HCT116 (cell line): ENCODE measurements around the gene PRKCQ. TPM values are rescaled to one million over a fixed set of nuclear protein-coding genes. Genes with fewer than 3 reads are reported as not detected.

Source experiments
- ATAC-seq: fragments of 200-7000 bp; cut with Tn5 transposase; 2 replicates; pipeline ENCODE4 v1.9.1; 2020; ENCODE audit warnings: mild to moderate bottlenecking, moderate library complexity
- BruUV-seq: library from RNA; stranded (reverse); fragments of 400-500 nt; replicated peaks from 2 replicates; lab custom pipeline; 2021; lab: Mats Ljungman, UMichigan
- CTCF ChIA-PET: fragments of 300-600 bp; sonication (Branson Sonifier 250); formaldehyde crosslinking; loops from one replicate; lab custom pipeline; 2021; ENCODE audit warnings: antibody characterized with exemption; lab: Charles Lee
- POLR2A ChIA-PET: fragments of 300-600, 350-600 bp; sonication (Branson Sonifier 250); formaldehyde crosslinking; loops from one replicate; lab custom pipeline; 2021; ENCODE audit warnings: antibody characterized with exemption; lab: Charles Lee
- RAD21 ChIA-PET, 2 experiments: fragments of 300-600 bp; sonication (Branson Sonifier 250); formaldehyde crosslinking; loops; one replicate each; lab custom pipeline; 2023; ENCODE audit warnings: low total read pairs in 2 of 2; ENCODE audit not compliant: uncharacterized antibody in 2 of 2, unreplicated experiment in 2 of 2, low non-redundant PET in 1 of 2; lab: Charles Lee
- DNase-seq: peaks from one replicate; pipeline ENCODE4 v3.0.0-alpha.2; 2010; ENCODE audit warnings: low read depth, low spot score
- H2AFZ ChIP-seq: fragments of 200-600 bp; shearing (Covaris generic), sonication (generic); 2 replicates; pipeline ENCODE4 v1.6.1; 2017; ENCODE audit warnings: low read depth, mixed run types, mixed read lengths, antibody characterized with exemption, low read length; ENCODE audit not compliant: poor library complexity, severe bottlenecking
- H3K27ac ChIP-seq: 2 replicates; pipeline ENCODE4 v1.5.1; 2012; ENCODE audit warnings: low read depth, low read length
- H3K27me3 ChIP-seq: fragments of 200-600 bp; sonication (generic); 2 replicates; pipeline ENCODE4 v1.6.1; 2016; ENCODE audit warnings: mixed run types, low read length, mixed read lengths; ENCODE audit not compliant: insufficient read depth
- H3K36me3 ChIP-seq, 2 experiments: fragments of 200-500 bp in 1 of 2; fragments of 200-600 bp in 1 of 2; sonication (Bioruptor generic) in 1 of 2; sonication (generic) in 1 of 2; 2 replicates each; pipeline versions ENCODE4 v1.5.1 to v1.6.1; 2014 to 2016; ENCODE audit warnings: low read length in 2 of 2, inconsistent platforms in 1 of 2, mixed read lengths in 1 of 2, mixed run types in 1 of 2; ENCODE audit not compliant: insufficient read depth in 2 of 2, control insufficient read depth in 1 of 2
- H3K4me1 ChIP-seq, 2 experiments: fragments of 200-600 bp in 1 of 2; sonication (generic) in 1 of 2; 2 replicates each; pipeline versions ENCODE4 v1.5.1 to v1.6.1; 2012 to 2017; ENCODE audit warnings: low read length in 2 of 2, inconsistent platforms in 1 of 2, mild to moderate bottlenecking in 1 of 2, mixed read lengths in 1 of 2, mixed run types in 1 of 2, moderate library complexity in 1 of 2; ENCODE audit not compliant: insufficient read depth in 2 of 2, control insufficient read depth in 1 of 2
- H3K4me2 ChIP-seq: fragments of 200-600 bp; sonication (generic); 2 replicates; pipeline ENCODE4 v1.6.1; 2017; ENCODE audit warnings: mixed run types, low read length, mixed read lengths
- H3K4me3 ChIP-seq, 2 experiments: fragments of 200-600 bp in 1 of 2; sonication (generic) in 1 of 2; replicated peaks in 1 of 2; 2 replicates each; pipeline ENCODE4 v1.5.1; 2011 to 2016; ENCODE audit warnings: low read length in 2 of 2, control low read depth in 1 of 2, low read depth in 1 of 2, mild to moderate bottlenecking in 1 of 2, mixed read lengths in 1 of 2, mixed run types in 1 of 2
- H3K79me2 ChIP-seq: fragments of 200-600 bp; sonication (generic); 2 replicates; pipeline ENCODE4 v1.6.1; 2017; ENCODE audit warnings: mild to moderate bottlenecking, mixed run types, low read length, moderate library complexity, mixed read lengths; ENCODE audit not compliant: insufficient read depth
- H3K9ac ChIP-seq: fragments of 200-600 bp; sonication (generic); 2 replicates; pipeline ENCODE4 v1.6.1; 2016; ENCODE audit warnings: low read length, mixed read lengths
- H3K9me2 ChIP-seq: fragments of 200-600 bp; sonication (generic), shearing (Covaris generic); 2 replicates; pipeline ENCODE4 v1.6.1; 2017; ENCODE audit warnings: mixed run types, mild to moderate bottlenecking, moderate library complexity; ENCODE audit not compliant: insufficient read depth
- H3K9me3 ChIP-seq, 2 experiments: fragments of 200-500 bp in 1 of 2; fragments of 200-600 bp in 1 of 2; sonication (Bioruptor generic) in 1 of 2; sonication (generic) in 1 of 2; 2 replicates each; pipeline ENCODE4 v1.6.1; 2014 to 2017; ENCODE audit warnings: low read length in 2 of 2, mixed read lengths in 2 of 2, inconsistent platforms in 1 of 2, low read depth in 1 of 2, mild to moderate bottlenecking in 1 of 2, mixed run types in 1 of 2, moderate library complexity in 1 of 2; ENCODE audit not compliant: control insufficient read depth in 1 of 2, insufficient read depth in 1 of 2
- H4K20me1 ChIP-seq: fragments of 200-600 bp; sonication (generic), shearing (Covaris generic); 2 replicates; pipeline ENCODE4 v1.6.1; 2017; ENCODE audit warnings: mixed run types, mild to moderate bottlenecking, moderate library complexity; ENCODE audit not compliant: insufficient read depth
- CEBPB ChIP-seq: IDR thresholded peaks from 2 replicates; pipeline ENCODE4 v1.6.1; 2012; ENCODE audit warnings: low read depth
- EGR1 ChIP-seq: IDR thresholded peaks from 2 replicates; pipeline ENCODE4 v1.6.1; 2012; ENCODE audit warnings: low read depth
- ELF1 ChIP-seq: IDR thresholded peaks from 2 replicates; pipeline ENCODE4 v1.6.1; 2012; ENCODE audit warnings: low read depth, borderline replicate concordance
- EZH2 ChIP-seq: fragments of 200-600 bp; sonication (generic); IDR thresholded peaks from 2 replicates; pipeline ENCODE4 v1.6.1; 2017; ENCODE audit warnings: antibody characterized with exemption, mixed run types
- FOSL1 ChIP-seq: IDR thresholded peaks from 2 replicates; pipeline ENCODE4 v1.6.1; 2012; ENCODE audit warnings: low read depth
- JUND ChIP-seq: IDR thresholded peaks from 2 replicates; pipeline ENCODE4 v1.6.1; 2012
- MAX ChIP-seq: IDR thresholded peaks from 2 replicates; pipeline ENCODE4 v1.6.1; 2012
- POLR2AphosphoS5 ChIP-seq: IDR thresholded peaks from 2 replicates; pipeline ENCODE4 v1.6.1; 2011; ENCODE audit warnings: mild to moderate bottlenecking, low read depth, low read length, moderate library complexity
- RAD21 ChIP-seq: IDR thresholded peaks from 2 replicates; pipeline ENCODE4 v1.6.1; 2012; ENCODE audit warnings: low read depth, mild to moderate bottlenecking
- SP1 ChIP-seq: IDR thresholded peaks from 2 replicates; pipeline ENCODE4 v1.6.1; 2012; ENCODE audit warnings: low read depth
- SRF ChIP-seq: IDR thresholded peaks from 2 replicates; pipeline ENCODE4 v1.6.1; 2012; ENCODE audit warnings: low read depth
- TCF7L2 ChIP-seq: IDR thresholded peaks from 2 replicates; pipeline ENCODE4 v1.7.0; 2011; ENCODE audit warnings: borderline replicate concordance, inconsistent platforms; ENCODE audit not compliant: insufficient read depth, insufficient read length; ENCODE audit errors: extremely low read depth
- YY1 ChIP-seq: IDR thresholded peaks from 2 replicates; pipeline ENCODE4 v1.6.1; 2011; ENCODE audit warnings: low read length, low read depth, moderate library complexity, mild to moderate bottlenecking; ENCODE audit not compliant: insufficient replicate concordance; ENCODE audit errors: extremely low read depth
- ZFX ChIP-seq: fragments of 450-650 bp; IDR thresholded peaks from 2 replicates; pipeline ENCODE4 v1.6.1; 2017
- ZNF274 ChIP-seq: fragments of 200-500 bp; sonication (Bioruptor generic); IDR thresholded peaks from 2 replicates; pipeline ENCODE4 v1.6.1; 2014; ENCODE audit warnings: mild to moderate bottlenecking, low read depth, low read length, inconsistent platforms
- intact Hi-C: fragments of 100-400 bp; cut with micrococcal nuclease; formaldehyde crosslinking; loops from 2 replicates; pipeline ENCODE4 v1.10.0; 2022
- total RNA-seq: library from RNA; stranded (reverse); gene quantifications from one replicate; pipeline ENCODE4 v1.2.1, GENCODE V29; 2021; ENCODE audit not compliant: unreplicated experiment
- TF ChIP-seq, protein P1 (sequence below): IDR thresholded peaks from 2 replicates; pipeline ENCODE4 v1.6.1; 2012
- TF ChIP-seq, protein P2 (sequence below): IDR thresholded peaks from 2 replicates; pipeline ENCODE4 v1.6.1; 2011; ENCODE audit warnings: mild to moderate bottlenecking, low read length, moderate library complexity; ENCODE audit not compliant: insufficient replicate concordance; ENCODE audit errors: extremely low read depth
- TF ChIP-seq, protein P3 (sequence below): IDR thresholded peaks from 2 replicates; pipeline ENCODE4 v1.6.1; 2012; ENCODE audit warnings: low read depth

PRKCQ gene
- total RNA-seq, 1 experiment from 2014 or later, result 0.54 TPM

DNA sequence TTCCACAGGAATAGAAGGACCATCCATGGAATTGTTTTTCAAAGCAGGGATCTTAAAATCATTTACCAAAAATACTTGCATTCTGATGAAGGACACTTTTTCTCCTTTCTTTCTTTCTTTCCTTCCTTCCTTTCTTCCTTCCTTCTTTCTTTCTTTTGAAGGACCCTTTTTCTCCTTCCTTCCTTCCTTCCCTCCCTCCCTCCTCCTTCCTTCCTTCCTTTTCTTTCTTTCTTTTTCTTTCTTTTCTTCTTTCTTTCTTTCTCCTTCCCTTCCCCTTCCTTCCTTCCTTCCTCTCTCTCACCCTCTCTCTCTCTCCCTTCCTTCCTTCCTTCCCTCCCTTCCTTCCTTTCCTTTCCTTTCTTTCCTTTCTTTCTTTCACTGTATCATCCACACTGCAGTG, 74.8 kb downstream of the PRKCQ start:
- intact Hi-C loops, result no loop called here
- no peaks in the 10 kb centered on the region for H3K9me3 ChIP-seq
- H3K4me2 ChIP-seq, result no peak overlapping the region
- no peak overlapping the region for H3K4me3 ChIP-seq
- no peak overlapping the region for H3K9ac ChIP-seq
- no peak for ATAC-seq
- H4K20me1 ChIP-seq, result no peaks in the 10 kb centered on the region; the same call in 1 of the 2 replicates
- peaks cover 64% of the 10 kb centered on the region for H3K27me3 ChIP-seq
- TF ChIP-seq EGR1 (no peak), ZFX (no peak), RAD21 (no peak), FOSL1 (no peak), ZNF274 (no peak), JUND (no peak), MAX (no peak), POLR2AphosphoS5 (no peak), SP1 (no peak)
- TF ChIP-seq, protein P1, sequence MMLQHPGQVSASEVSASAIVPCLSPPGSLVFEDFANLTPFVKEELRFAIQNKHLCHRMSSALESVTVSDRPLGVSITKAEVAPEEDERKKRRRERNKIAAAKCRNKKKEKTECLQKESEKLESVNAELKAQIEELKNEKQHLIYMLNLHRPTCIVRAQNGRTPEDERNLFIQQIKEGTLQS, result no peak
- CTCF ChIA-PET, result no interaction called here
- RAD21 ChIA-PET, result no interaction called here
- H2AFZ ChIP-seq, result no peak overlapping the region
- H3K36me3 ChIP-seq, result no peaks in the 10 kb centered on the region
- no TSS peak for BruUV-seq
- POLR2A ChIA-PET, result no interaction called here
- H3K9me2 ChIP-seq, result no peaks in the 10 kb centered on the region
- no peaks in the 10 kb centered on the region for H3K79me2 ChIP-seq
- DNase-seq, result no peak
- H3K4me1 ChIP-seq, result no peaks in the 10 kb centered on the region
- no peak overlapping the region for H3K27ac ChIP-seq

GRCh38 chr10:6504296-6504695, 75.8 kb downstream of the PRKCQ start:
- Histone ChIP-seq H3K79me2 (no peaks in the 10 kb centered on the region), H2AFZ (no peak overlapping the region), H3K9me2 (no peaks in the 10 kb centered on the region), H3K27me3 (peaks cover 70% of the 10 kb centered on the region)
- no peak for ATAC-seq
- TF ChIP-seq, protein P2, sequence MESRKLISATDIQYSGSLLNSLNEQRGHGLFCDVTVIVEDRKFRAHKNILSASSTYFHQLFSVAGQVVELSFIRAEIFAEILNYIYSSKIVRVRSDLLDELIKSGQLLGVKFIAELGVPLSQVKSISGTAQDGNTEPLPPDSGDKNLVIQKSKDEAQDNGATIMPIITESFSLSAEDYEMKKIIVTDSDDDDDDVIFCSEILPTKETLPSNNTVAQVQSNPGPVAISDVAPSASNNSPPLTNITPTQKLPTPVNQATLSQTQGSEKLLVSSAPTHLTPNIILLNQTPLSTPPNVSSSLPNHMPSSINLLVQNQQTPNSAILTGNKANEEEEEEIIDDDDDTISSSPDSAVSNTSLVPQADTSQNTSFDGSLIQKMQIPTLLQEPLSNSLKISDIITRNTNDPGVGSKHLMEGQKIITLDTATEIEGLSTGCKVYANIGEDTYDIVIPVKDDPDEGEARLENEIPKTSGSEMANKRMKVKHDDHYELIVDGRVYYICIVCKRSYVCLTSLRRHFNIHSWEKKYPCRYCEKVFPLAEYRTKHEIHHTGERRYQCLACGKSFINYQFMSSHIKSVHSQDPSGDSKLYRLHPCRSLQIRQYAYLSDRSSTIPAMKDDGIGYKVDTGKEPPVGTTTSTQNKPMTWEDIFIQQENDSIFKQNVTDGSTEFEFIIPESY, result no peak
- TF ChIP-seq EGR1, result no peak
- TF ChIP-seq EZH2, result no peak
- TF ChIP-seq YY1, result no peak
- TF ChIP-seq ELF1, result no peak
- TF ChIP-seq SRF, result no peak
- TF ChIP-seq TCF7L2, result no peak
- no peak for TF ChIP-seq CEBPB
- TF ChIP-seq, protein P3, sequence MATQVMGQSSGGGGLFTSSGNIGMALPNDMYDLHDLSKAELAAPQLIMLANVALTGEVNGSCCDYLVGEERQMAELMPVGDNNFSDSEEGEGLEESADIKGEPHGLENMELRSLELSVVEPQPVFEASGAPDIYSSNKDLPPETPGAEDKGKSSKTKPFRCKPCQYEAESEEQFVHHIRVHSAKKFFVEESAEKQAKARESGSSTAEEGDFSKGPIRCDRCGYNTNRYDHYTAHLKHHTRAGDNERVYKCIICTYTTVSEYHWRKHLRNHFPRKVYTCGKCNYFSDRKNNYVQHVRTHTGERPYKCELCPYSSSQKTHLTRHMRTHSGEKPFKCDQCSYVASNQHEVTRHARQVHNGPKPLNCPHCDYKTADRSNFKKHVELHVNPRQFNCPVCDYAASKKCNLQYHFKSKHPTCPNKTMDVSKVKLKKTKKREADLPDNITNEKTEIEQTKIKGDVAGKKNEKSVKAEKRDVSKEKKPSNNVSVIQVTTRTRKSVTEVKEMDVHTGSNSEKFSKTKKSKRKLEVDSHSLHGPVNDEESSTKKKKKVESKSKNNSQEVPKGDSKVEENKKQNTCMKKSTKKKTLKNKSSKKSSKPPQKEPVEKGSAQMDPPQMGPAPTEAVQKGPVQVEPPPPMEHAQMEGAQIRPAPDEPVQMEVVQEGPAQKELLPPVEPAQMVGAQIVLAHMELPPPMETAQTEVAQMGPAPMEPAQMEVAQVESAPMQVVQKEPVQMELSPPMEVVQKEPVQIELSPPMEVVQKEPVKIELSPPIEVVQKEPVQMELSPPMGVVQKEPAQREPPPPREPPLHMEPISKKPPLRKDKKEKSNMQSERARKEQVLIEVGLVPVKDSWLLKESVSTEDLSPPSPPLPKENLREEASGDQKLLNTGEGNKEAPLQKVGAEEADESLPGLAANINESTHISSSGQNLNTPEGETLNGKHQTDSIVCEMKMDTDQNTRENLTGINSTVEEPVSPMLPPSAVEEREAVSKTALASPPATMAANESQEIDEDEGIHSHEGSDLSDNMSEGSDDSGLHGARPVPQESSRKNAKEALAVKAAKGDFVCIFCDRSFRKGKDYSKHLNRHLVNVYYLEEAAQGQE, result no peak
- TF ChIP-seq, all 23 proteins: peak for 0
- no TSS peak for BruUV-seq
- Histone ChIP-seq H3K9ac (no peak overlapping the region), H3K36me3 (no peaks in the 10 kb centered on the region), H3K4me2 (no peak overlapping the region), H3K4me3 (no peak overlapping the region), H3K27ac (no peak overlapping the region), H3K4me1 (no peaks in the 10 kb centered on the region), H3K9me3 (no peaks in the 10 kb centered on the region), H4K20me1 (no peaks in the 10 kb centered on the region; the same call in 1 of the 2 replicates)
- ChIA-PET RAD21 (no interaction called here), CTCF (no interaction called here), POLR2A (no interaction called here)
- no peak for DNase-seq
- intact Hi-C loops, result no loop called here
